HG03460 (cell line): ENCODE measurements around the gene VKORC1L1.
"Not testable (repeated sequence)": the region's sequence is repeated elsewhere in the genome, so short reads cannot be mapped to it uniquely, and the experiment has no call there.

ENCODE experiments used
- ATAC-seq: cut with Tn5 transposase; IDR thresholded peaks from one replicate; pipeline ENCODE4 v1.9.1; 2021; ENCODE audit not compliant: unreplicated experiment

Gene VKORC1L1

DNA sequence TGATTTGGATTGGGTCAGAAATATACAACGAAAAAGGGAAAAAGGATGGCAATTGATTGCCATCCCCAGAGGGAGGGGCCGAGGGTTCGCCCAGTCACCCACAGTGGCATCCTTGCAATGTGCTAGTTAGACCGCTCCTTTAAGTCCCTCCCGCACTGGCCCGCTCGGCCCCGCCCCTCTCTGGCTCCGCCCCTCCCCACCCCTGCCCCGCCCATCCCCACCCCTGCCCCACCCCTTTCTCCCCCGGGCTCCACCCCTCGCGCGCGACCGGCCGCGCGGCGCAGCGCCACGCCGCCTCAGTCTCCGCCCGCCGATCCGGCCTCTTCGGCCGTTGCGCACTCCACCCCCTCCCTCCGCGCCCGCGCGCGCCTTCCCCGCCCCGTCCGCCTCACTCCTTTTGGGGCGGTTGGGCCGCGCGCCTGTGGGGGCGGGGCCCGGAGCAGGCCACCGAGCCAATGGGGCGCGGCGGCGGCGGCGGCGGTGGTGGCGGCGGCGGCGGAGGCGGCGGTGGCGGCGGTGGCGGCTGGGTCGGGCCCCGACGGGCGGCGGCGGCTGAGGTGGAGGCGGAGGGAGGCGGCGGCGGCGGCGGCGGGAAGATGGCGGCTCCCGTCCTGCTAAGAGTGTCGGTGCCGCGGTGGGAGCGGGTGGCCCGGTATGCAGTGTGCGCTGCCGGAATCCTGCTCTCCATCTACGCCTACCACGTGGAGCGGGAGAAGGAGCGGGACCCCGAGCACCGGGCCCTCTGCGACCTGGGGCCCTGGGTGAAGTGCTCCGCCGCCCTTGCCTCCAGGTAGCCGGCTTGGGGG lies at the start of gene VKORC1L1:
VKORC1L1 (plus strand) TSS at position 299 of the 806 bp plus-strand sequence; CDS start at position 597, 298 bp downstream.
- peak; percentile 79 for ATAC-seq

DNA sequence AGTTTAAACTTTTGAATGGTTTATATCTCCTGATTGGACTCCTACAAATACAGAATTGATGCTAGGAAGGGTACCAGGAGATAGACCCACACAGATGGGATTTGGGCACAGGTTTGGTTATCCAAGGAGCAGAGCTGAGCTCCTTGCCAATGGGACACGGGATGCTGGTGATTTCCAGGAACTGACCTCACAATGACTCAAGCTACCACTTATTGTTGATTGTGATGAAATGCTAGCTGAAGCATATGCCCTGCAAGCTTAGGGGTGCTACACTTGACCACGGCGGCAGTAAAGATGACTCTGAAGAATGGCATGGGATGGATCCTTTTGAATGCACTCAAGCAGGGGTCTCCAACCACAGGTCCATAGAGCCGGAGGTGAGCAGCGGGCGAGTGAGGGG lies 45.5 kb upstream of the VKORC1L1 start:
- no peak for ATAC-seq

DNA sequence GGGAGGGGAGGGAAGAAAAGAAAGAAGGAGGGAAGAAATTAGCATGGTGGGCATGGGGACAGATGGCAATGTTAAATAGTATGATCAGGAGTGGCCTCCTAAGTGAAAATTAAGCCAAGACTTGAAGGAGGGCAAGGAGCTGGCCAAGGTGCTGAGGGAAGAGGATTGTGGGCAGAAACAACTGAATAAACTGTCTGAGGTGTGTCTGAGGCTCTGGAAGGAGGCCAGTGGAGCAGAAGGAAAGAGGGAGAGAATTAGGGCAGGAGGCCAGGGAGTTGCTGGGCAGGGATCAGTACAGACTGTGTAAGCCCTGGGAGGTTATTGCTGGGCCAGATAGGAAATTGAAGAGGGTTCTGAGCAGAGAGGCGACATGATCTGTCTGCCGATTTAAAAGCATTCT lies 40.6 kb upstream of the VKORC1L1 start:
- ATAC-seq, result no peak

DNA sequence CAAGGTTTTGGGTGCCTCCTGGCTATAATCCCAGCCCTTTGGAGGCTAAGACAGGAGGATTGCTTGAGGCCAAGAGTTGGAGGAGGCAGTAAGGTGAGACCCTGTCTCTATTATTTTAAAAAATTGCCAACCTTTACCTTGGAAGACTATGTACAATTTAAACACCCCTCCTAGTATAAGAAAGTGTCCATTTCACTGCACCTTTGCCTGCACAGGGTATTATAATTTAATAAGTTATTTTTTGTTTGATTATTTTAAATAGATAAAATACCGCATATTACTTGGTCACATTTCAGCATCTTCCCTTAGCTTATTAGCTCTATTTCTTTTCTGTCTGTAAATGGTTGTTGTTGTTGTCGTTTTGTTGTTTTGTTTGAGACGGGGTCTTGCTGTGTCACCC lies 36.2 kb upstream of the VKORC1L1 start:
- ATAC-seq, result not testable (repeated sequence)

DNA sequence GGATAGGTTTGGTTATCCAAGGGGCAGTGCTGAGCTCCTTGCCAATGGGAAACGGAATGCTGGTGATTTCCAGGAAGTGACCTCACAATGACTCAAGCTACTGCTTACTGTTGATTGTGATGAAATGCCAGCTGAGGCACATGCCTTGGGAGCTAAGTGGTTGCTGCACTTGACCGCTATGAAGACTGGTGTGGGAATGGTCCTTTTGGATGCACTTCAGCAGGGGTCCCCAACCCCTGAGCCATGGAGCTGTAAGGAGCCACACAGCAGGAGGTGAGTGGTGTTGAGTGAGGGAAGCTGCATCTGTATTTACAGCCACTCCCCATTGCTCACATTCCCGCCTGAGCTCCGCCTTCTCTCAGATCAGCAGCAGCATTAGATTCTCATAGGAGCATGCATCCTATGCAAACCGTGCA lies 35.3 kb upstream of the VKORC1L1 start:
- not testable (repeated sequence) for ATAC-seq

DNA sequence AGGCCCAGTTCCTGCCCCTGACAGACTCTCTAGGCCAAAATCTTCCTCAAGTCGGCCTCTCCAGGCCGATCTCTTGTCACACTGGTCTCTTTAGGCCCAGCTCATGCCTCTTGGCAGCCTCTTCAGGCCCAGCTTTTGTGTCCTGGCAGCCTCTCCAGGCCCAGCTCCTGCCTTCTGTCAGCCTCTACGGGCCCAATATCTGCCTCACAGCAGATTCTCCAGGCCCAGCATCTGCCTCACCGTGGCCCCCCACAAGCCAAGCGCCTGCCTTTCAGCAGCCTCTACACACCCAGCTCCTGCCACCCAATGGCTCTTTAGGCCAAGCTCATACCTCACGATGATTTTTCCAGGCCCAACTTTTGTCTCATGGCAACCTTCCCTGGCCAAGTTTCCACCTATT lies 33.0 kb upstream of the VKORC1L1 start:
- no peak for ATAC-seq

DNA sequence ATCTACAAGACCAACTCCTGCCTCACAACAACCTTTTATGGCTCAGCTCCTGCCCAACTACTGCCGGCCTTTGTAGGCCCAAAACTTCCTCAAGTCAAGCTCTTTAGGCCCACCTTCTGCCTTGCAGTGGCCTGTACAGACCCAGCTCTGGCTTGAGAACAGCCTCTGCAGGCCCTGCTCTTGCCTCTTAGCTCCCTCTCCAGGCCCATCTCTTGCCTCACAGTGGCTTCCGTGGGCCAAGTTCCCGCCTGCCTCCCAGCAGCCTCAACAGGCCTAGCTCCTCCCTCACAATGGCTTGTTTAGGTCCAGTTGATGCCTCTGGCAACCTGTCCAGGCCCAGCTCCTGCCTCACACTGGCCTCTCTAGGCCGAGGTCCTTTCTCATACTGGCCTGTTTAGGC lies 32.4 kb upstream of the VKORC1L1 start:
- no peak for ATAC-seq

DNA sequence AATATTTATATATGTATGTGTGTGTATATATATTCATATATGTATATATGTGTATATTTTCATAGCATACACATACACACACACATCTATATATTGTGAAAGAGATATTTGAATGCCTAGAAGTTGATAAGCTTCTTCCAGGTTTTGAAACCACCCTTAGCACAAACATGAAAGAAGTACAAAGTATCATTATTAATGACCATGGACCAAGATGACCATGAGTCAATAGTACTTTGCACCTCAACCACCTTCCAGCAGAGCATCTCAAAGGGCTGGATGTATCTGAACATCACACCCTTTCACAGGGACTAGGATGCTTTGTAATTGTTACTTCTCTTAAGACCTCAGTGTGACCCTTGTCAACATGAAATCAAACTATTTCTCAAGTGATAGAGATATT lies 29.3 kb upstream of the VKORC1L1 start:
- ATAC-seq, result not testable (repeated sequence)

DNA sequence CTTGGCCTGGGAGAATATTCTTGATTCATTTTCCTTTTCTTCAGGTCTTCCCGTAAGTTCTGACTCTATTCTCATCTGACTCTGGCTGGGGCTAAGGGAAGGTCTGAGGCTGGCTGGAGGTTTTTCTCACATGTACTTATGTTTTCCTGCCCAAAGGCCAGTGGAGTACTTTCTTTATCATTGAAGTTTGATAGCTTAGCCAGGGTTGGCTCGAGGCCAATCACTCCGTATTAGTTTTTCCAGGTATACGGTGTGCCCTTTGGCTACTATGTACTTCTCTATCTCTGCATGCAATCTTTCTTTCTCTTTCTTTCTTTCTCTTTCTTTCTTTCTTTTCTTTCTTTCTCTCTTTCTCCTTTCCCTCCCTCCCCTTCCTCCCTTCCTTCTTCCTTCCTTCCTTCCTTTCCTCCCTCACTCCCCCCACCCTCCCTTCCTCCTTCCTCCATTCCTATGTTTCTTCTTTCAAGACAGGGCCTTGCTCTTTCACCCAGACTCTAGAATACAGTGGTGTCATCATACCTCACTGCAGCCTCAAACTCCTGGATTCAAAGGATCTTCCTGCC lies 26.8 kb upstream of the VKORC1L1 start:
- no peak for ATAC-seq

DNA sequence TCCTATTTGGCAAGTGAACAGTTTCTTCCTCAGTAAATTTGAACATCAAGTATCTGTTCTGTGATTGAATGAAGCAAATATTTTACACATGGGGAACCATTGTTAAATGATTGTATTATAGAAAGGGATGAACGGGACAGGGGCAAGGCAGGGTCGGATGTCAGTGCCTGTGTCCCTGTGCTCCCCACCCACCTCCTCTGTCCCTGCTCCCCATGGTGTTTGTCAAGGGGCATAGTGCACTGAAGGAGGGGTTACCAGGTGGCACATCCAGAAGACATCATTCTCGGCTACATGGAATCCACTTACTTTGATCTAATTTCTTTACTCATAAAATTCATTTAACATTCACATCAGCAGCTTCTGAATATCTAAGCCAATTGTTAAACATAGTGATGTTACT lies 19.4 kb upstream of the VKORC1L1 start:
- not testable (repeated sequence) for ATAC-seq

DNA sequence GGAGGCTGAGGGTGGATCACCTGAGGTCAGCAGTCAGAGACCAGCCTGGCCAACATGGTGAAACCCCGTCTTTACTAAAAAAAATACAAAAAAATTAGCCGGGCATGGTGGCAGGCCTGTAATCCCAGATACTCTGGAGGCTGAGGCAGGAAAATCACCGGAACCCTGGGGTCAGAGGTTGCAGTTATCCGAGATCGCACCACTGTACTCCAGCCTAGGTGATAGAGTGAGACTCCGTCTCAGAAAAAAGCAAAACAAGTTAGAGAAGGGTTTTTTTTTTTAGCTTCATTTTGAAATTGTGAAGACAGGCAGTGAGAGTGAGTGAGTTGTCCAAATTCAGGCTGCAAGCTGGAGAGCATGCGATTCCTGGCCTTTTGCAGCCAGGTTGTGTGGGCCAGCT lies 19.0 kb upstream of the VKORC1L1 start:
- ATAC-seq, result not testable (repeated sequence)

DNA sequence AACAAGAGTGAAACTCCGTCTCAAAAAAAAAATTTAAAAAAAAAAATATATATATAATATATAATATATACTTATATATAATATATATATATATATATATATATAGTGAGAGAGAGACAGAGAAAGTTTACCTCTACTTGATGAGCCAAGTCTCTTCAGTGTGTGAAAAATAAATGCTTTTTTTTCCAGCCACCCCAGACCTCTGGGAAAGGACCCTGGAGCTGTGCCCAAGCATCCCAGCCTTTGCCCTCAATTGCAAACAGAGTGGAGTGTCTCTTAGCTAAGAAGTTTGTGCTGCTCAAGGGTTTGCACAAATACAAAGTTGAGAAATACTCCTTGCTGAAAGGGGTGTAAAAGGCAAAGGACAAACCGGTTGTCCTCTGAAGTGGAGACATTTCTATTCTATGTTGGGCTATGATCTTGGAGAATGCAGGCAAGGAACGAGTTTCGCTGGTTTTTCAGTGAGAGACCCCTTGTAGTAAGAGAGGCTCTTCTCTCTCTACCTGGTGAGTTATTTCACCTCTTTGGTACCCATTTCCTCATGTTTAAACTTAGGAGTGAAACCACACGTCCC lies 15.5 kb upstream of the VKORC1L1 start:
- ATAC-seq, result not testable (repeated sequence)

DNA sequence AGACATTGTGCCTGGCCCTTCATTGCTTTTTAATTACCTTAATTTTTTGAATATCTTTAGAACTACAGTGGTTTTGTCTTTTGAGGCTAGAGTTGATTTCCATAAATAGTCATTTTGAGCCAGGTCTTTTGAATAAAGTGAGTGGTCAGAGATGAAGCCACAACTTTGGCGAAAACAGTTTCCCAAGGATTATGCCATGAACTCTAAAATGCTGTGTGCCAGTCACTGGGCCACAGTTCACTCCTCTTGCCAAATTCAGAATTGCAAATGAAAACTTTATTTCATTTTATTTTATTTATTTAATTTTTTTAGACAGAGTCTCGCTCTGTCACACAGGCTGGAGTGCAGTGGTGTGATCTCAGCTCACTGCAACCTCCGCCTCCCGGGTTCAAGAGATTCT lies 14.2 kb upstream of the VKORC1L1 start:
- ATAC-seq, result not testable (repeated sequence)

DNA sequence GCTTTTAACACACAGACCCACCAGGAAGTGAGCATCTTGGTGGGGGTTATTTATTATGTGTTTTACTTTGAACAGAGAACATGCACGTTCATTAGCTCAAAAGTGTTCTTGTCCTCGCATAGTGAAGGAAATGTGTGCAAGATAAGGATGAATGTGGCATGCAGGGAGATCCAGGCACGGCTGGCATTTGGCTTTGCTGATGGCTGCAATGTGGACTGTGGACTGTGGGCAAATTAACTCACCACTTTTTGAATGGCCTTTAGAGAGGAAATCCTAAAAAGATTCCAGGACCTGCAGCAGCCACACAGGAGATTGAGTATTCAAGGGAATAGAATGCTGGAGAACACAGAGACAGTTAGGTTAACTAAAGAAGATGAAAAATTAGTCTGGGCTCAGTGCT lies 6.6 kb upstream of the VKORC1L1 start:
- ATAC-seq, result not testable (repeated sequence)

DNA sequence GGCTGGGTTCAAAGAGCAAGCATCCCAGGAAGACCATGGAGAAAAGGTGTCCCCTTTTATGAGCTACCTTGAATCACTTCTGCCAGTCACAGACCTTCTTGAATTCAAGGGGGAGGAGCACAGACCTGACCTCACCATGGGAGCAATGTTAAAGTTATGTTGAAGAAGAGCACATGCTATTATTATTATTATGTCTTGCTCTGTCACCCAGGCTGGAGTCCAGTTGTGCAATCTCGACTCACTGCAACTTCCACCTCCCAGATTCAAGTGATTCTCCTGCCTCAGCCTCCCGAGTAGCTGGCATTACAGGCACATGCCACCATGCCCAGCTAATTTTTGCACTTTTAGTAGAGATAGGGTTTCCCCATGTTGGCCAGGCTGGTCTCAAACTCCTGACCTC lies 5.2 kb upstream of the VKORC1L1 start:
- ATAC-seq, result not testable (repeated sequence)

DNA sequence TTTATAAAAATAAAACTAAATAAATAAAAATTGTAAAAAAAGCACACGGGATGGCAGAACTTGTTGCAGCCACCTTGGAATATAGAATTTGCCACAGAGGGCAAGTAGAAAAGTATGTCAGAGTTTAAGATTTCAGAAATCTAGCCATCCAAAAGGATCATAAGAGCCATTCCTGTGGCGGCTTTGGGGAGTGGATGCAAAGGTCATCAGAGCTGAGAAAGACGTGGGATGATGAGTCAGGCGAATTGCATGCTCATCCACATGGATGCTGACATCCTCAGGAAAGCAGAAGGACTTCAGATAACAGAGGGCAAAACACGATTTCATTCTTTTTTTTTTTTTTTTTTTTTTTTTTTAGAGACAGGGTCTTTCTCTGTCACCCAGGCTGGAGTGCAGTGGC lies 3.6 kb upstream of the VKORC1L1 start:
- ATAC-seq, result not testable (repeated sequence)

DNA sequence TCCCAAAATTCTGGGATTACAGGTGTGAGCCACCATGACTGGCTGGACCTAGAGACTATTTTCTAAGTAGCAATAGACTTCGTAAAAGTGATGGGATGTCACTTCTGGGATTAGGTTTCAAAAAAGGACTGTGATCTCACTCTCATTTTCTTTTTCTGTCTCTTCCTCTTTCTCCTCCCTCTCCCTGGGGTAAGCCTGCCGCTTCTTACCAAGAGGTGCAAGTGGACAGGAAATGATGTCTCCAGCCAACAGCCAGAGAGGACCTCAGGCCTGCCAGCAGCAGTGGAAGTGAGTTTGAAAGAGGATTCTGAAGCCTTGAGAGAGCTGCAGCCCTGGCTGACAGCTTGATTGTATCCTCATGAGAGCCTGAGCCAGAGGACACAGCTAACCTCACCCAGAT lies 1.4 kb upstream of the VKORC1L1 start:
- ATAC-seq, result not testable (repeated sequence)

DNA sequence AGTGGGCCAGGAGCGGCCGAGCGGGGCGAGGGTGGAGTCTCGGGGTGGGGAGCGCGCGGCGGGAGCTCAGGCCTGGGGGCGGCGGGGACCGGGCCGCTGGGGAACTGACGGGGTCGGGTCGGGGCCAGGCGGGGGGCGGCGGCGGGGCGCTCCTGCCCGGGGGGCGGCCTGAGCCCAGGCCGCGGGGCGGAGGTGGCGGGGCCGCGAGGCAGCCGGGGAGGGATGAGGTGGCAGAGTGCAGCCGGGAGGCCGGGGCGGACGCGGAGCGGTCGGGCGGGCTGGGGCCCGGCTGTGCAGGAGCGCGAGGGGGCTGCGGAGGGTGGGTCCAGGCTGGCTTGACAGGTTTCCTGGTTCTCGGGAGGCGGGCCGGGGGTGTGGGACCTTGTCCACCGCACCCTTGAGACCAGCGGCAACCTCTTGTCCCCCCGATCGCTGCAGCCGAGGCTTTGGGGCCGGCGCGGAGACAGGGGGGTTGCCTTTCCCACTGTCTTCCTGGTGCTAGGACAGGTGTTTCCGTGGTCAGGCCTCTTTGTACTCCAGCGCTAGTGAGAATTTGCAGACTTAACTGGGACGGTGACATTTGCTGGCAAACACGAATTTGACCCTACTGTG lies 814 bp downstream of the VKORC1L1 start:
- ATAC-seq, result peak; percentile 27

DNA sequence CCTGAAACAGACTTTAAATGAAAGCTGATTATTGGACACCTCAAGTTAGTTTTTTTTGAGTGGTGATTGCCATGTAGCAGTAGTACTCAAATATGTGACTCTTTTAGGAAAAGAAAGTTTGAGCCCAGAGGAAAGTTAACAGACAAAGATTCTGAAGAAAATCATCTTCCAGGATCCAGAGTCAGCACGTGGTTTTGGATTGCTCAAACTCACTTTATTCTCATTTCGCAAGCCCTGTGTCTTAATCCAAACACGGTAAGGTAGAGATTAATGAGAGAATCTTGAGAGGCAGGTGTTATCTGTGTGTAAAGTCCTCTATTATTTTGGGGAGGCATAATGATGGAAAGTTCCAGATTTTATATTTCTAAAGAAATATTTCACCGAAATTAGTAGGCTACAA lies 2.8 kb downstream of the VKORC1L1 start:
- ATAC-seq, result not testable (repeated sequence)

DNA sequence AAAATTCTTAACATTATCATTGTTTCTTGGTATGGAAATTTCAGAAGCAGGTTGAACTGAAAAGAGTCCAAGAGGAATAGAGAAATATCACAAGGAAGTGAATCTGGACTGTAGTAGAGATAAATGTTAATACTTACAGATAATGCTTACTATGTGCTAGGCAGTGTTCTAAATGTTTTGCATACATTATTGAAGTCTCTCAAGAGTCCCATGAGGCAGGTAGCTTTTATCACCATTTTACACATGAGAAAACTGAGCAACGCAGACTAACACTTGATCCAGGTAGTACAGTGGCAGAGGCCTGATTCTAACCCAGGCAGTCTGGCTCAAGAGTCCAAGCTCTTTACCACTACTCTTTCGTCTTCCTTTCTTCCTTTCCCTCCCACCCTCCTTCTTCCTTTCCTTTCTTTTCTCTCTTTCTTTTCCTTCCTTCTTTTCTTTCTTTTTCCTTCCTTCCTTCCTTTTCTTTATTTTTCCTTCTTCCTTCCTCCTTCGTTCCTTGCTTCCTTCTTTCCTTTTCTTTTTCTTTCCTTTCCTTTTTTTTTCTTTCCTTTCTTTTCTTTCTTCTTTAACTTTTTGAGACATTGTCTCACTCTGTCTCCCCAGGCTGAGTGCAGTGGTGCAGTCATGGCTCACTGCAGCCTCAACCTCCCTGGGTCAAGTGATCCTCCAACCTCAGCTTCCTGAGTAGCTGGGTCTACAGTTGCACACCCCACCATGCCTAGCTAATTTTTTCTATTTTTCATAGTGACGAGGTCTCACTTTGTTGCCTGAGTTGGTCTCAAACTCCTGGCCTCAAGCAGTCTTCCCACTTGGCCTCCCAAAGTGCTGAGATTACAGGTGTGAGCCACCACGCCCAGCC lies 6.6 kb downstream of the VKORC1L1 start:
- not testable (repeated sequence) for ATAC-seq

DNA sequence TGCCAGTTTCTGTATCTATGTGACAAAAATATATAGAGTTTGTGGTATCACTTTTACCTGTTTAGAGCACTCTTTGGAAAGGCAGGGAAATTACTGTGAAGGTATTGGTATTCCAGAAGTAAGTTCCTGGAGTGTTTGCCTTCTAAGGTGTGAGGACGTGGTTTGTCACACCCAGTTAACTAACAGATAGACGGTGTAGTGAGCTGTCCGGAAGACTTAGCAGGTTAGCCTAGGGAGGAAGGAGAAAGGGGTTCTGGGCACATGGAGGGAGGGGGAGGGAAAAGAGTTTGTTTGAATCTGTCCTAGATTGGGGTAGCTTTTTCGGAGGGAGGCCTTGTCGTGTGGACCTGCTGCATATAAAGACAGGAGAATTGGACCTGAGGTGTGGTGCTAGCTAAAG lies 7.4 kb downstream of the VKORC1L1 start:
- not testable (repeated sequence) for ATAC-seq
